ENCODE measurements around the gene PSME2. TPM values are rescaled to one million over a fixed set of nuclear protein-coding genes. Genes with fewer than 3 reads are reported as not detected.

The PSME2 gene
- total and polyA plus RNA-seq, 9 of the 15 experiments (the other 6 are each of a cell fraction or from before 2014, with no cell fraction given) = 111 to 579 (median 159) TPM

DNA sequence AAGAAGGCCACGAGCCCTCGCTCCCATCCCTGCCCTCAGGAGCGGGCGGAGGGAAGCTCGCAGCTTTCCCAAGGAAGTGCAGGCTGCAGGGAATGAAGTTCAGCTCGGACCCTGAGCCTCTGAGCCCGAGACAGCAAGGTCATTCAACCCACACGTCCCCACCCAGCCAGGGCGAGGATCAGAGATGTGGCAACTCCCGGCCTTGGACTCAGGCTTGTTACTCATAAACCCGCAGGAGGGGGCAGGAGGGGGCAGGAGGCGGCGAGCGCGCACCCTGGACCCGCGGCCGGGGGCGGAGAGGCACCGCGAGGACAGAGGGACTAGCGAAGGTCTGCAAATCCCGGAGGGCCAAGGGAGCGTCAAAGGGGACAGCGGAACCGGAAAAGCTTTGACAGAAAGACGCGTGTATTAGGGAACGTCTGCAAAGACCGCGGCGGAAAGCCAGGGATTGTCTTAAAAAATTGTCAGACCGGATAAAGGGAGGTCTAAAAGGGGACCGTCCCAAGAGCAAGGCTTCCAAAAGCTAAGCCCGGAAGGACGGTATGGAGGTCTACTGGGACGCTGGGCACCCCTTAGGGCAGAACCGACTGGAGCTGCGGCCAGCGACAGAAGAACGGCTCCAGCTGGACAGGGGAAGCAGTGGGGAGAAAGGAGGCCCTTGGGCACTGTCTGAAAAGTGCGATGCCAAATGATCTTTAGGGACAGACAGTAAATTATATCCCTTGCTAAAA is 32.4 kb downstream of the PSME2 start (continued):
- TF ChIP-seq PURB (CRISPR knock-in tag; IDR thresholded peaks at IDR 0.05; ENCODE audit: low read depth) = no peak
- no peak for TF ChIP-seq ZNF830 (CRISPR knock-in tag; IDR thresholded peaks at IDR 0.05)
- TF ChIP-seq HMGXB4 (CRISPR knock-in tag; IDR thresholded peaks at IDR 0.05) = no peak
- peak; percentile 70 for TF ChIP-seq ESRRA (IDR thresholded peaks at IDR 0.05; ENCODE audit: borderline replicate concordance, low read depth)
- TF ChIP-seq USF1 (CRISPR knock-in tag; IDR thresholded peaks at IDR 0.05) = no peak
- no peak for TF ChIP-seq ZNF12 (CRISPR knock-in tag; IDR thresholded peaks at IDR 0.05)
- no peak for TF ChIP-seq PHF21A (IDR thresholded peaks at IDR 0.05; ENCODE audit: borderline replicate concordance, low read depth)
- TF ChIP-seq ARNT (IDR thresholded peaks at IDR 0.05) = peak in 1 of 2 experiments; percentile 66; a peak in 1 of 4 replicates
- TF ChIP-seq ZNF589 (CRISPR knock-in tag; IDR thresholded peaks at IDR 0.05; ENCODE audit: low read depth) = peak; percentile 82
- TF ChIP-seq, protein P1, sequence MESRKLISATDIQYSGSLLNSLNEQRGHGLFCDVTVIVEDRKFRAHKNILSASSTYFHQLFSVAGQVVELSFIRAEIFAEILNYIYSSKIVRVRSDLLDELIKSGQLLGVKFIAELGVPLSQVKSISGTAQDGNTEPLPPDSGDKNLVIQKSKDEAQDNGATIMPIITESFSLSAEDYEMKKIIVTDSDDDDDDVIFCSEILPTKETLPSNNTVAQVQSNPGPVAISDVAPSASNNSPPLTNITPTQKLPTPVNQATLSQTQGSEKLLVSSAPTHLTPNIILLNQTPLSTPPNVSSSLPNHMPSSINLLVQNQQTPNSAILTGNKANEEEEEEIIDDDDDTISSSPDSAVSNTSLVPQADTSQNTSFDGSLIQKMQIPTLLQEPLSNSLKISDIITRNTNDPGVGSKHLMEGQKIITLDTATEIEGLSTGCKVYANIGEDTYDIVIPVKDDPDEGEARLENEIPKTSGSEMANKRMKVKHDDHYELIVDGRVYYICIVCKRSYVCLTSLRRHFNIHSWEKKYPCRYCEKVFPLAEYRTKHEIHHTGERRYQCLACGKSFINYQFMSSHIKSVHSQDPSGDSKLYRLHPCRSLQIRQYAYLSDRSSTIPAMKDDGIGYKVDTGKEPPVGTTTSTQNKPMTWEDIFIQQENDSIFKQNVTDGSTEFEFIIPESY (CRISPR knock-in tag; IDR thresholded peaks at IDR 0.05) = 0 out of 2 replicates have a peak, but pooled peaks have one; percentile 23
- TF ChIP-seq ZNF77 (CRISPR knock-in tag; IDR thresholded peaks at IDR 0.05) = no peak
- TF ChIP-seq L3MBTL2 (IDR thresholded peaks at IDR 0.05) = peak; percentile 68; the same call in 1 of the 2 replicates
- peak; percentile 48 for TF ChIP-seq DACH1 (IDR thresholded peaks at IDR 0.05; ENCODE audit: partially characterized antibody)
- no peak for TF ChIP-seq TBL1XR1 (IDR thresholded peaks at IDR 0.05; ENCODE audit: low read length in 2 of 2)
- peak; percentile 42 for TF ChIP-seq GTF2B (IDR thresholded peaks at IDR 0.05; ENCODE audit: extremely low read depth, insufficient read length)
- TF ChIP-seq SREBF1 (IDR thresholded peaks at IDR 0.05; ENCODE audit: borderline replicate concordance, low read depth, low read length) = no peak
- no peak for TF ChIP-seq HIVEP1 (CRISPR knock-in tag; IDR thresholded peaks at IDR 0.05)
- no peak for TF ChIP-seq ZNF583 (CRISPR knock-in tag; IDR thresholded peaks at IDR 0.05)
- peak; percentile 39 for TF ChIP-seq PHF20 (IDR thresholded peaks at IDR 0.05; ENCODE audit: partially characterized antibody)
- no peak for TF ChIP-seq SNRNP70 (optimal IDR thresholded peaks at IDR 0.05; ENCODE audit: low read depth, low read length)
- no peak for TF ChIP-seq NFIX (CRISPR knock-in tag; IDR thresholded peaks at IDR 0.05; ENCODE audit: low read depth)
- TF ChIP-seq HDAC8 (tag; IDR thresholded peaks at IDR 0.05) = no peak
- TF ChIP-seq CBFB (CRISPR knock-in tag; IDR thresholded peaks at IDR 0.05) = no peak
- no peak for TF ChIP-seq BCL6 (CRISPR knock-in tag; IDR thresholded peaks at IDR 0.05)
- TF ChIP-seq RBM14 (IDR thresholded peaks at IDR 0.05; ENCODE audit: borderline replicate concordance, insufficient read depth, low read depth, low read length) = no peak

All from K562 (cell line).